ENCODE data around the gene KRT39.

DNA sequence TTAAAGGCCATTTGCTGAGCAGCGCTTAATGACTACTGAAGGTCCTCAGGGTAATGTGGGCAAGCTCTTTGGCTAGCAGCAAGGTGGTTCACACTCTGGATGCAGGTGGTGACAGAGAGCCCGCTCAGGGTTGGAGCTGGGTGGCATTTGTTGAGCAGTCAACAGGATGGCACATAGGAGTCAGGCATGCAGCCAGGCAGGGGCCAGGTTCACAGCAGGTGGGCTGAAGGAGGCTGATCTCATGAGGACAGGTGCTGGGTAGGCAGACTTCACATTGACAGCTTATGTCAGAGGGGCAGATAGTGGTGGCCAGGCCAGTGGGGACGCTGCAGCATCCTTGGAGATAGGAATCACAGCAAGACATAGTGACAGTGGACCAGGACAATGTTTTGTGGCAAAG, 37.6 kb upstream of the KRT39 start:
- TF ChIP-seq, protein P1, sequence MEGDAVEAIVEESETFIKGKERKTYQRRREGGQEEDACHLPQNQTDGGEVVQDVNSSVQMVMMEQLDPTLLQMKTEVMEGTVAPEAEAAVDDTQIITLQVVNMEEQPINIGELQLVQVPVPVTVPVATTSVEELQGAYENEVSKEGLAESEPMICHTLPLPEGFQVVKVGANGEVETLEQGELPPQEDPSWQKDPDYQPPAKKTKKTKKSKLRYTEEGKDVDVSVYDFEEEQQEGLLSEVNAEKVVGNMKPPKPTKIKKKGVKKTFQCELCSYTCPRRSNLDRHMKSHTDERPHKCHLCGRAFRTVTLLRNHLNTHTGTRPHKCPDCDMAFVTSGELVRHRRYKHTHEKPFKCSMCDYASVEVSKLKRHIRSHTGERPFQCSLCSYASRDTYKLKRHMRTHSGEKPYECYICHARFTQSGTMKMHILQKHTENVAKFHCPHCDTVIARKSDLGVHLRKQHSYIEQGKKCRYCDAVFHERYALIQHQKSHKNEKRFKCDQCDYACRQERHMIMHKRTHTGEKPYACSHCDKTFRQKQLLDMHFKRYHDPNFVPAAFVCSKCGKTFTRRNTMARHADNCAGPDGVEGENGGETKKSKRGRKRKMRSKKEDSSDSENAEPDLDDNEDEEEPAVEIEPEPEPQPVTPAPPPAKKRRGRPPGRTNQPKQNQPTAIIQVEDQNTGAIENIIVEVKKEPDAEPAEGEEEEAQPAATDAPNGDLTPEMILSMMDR (conservative IDR thresholded peaks at IDR 0.05; ENCODE audit: low read depth, low read length), result no peak
- TF ChIP-seq EZH2 (IDR thresholded peaks at IDR 0.05; ENCODE audit: borderline replicate concordance, low read depth, low read length, poor library complexity, severe bottlenecking), result no peak

Data from A673 (cell line).